Ovary (tissue), 3 donors: ENCODE measurements around the gene MRPS18B.

Source experiments
- EP300 ChIP-seq: sonication (generic); formaldehyde crosslinking; IDR thresholded peaks from one replicate; pipeline ENCODE4 v1.6.1; 2017; ENCODE audit warnings: antibody characterized with exemption
- POLR2A ChIP-seq: fragments of 450-650 bp; IDR thresholded peaks from one replicate; pipeline ENCODE4 v1.6.1; 2017; ENCODE audit warnings: antibody characterized with exemption, mild to moderate bottlenecking, moderate library complexity
- TF ChIP-seq, protein P1 (sequence below), 3 donors: fragments of 450-650 bp in 2 of 3; fragments of 200-600 bp in 1 of 3; IDR thresholded peaks; one replicate each; pipeline versions ENCODE4 v1.5.1 to v1.8.0; 2016 to 2022; ENCODE audit warnings: antibody characterized with exemption in 3 of 3, mild to moderate bottlenecking in 1 of 3
- donor health status: DM: no; HTN: no; CAD: no.

DNA sequence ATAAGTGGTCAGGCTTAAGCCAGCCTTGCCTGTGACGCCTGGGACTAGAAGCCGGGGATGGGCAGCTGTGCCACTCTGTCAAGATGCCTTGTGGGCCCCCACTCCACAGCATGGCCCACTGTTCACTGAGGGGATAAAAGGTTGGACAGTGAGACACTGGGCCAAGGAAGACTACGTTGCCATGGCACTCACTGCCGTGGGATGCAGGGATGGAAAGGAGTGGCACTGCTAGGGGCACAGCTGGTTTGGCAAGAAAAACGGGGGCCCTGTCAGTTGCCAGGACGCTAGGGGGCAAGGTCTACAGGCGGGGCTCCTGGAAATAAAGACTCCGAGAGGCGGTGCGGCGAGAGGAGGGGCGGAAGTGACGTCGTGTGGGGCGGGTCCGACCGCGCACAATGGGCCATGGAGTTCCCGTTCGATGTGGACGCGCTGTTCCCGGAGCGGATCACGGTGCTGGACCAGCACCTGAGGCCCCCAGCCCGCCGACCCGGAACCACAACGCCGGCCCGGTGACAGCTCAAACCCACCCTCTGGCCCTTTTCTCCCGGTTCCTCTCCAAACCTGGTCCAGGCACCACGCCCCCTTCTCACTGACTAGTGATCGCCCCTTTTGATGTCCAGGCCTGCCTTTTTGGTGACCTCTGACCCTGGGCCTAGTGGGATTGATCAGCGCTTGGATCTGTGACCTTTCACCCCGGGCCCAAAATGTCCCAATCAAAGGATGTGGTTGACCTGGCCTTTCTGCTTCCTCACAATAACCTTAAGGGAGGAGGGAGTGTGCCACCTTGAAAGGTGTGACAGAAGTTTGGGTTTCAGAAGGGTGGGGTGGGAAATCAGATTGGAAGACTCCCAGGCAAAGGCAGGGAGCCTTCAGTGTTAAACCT lies 9.1 kb downstream of the MRPS18B start, which contains the start of gene ATAT1:
- TF ChIP-seq POLR2A (peak; percentile 58), EP300 (no peak)
- TF ChIP-seq, protein P1, sequence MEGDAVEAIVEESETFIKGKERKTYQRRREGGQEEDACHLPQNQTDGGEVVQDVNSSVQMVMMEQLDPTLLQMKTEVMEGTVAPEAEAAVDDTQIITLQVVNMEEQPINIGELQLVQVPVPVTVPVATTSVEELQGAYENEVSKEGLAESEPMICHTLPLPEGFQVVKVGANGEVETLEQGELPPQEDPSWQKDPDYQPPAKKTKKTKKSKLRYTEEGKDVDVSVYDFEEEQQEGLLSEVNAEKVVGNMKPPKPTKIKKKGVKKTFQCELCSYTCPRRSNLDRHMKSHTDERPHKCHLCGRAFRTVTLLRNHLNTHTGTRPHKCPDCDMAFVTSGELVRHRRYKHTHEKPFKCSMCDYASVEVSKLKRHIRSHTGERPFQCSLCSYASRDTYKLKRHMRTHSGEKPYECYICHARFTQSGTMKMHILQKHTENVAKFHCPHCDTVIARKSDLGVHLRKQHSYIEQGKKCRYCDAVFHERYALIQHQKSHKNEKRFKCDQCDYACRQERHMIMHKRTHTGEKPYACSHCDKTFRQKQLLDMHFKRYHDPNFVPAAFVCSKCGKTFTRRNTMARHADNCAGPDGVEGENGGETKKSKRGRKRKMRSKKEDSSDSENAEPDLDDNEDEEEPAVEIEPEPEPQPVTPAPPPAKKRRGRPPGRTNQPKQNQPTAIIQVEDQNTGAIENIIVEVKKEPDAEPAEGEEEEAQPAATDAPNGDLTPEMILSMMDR (IDR thresholded peaks at IDR 0.05), result peak in 2 of 3 donors; percentile 39 to 47
